GM18517 (cell line): ENCODE measurements around the gene KIF12.

Experiments used
- ATAC-seq: cut with Tn5 transposase; IDR thresholded peaks from one replicate; pipeline ENCODE4 v1.9.1; 2021; ENCODE audit warnings: mild to moderate bottlenecking, moderate library complexity; ENCODE audit not compliant: unreplicated experiment

The KIF12 gene

GRCh38 chr9:114123031-114123977 lies 24.2 kb upstream of the KIF12 start:
- ATAC-seq = no peak

- ATAC-seq = no peak
These were observed 23.3 kb upstream of the KIF12 start for GRCh38 chr9:114122136-114123027.

GRCh38 chr9:114121227-114122135 lies 22.4 kb upstream of the KIF12 start:
- ATAC-seq = no peak

GRCh38 chr9:114120192-114121014 lies 21.3 kb upstream of the KIF12 start:
- no peak for ATAC-seq

GRCh38 chr9:114119242-114120191 lies 20.4 kb upstream of the KIF12 start:
- ATAC-seq = no peak

GRCh38 chr9:114117996-114118830 lies 19.1 kb upstream of the KIF12 start:
- ATAC-seq = no peak

GRCh38 chr9:114117614-114117995 lies 18.5 kb upstream of the KIF12 start:
- no peak for ATAC-seq

- no peak for ATAC-seq
These were observed 17.1 kb upstream of the KIF12 start for GRCh38 chr9:114116126-114116747.

- no peak for ATAC-seq
These were observed 16.6 kb upstream of the KIF12 start for GRCh38 chr9:114115654-114116125.

- no peak for ATAC-seq
These were observed 15.3 kb upstream of the KIF12 start for GRCh38 chr9:114114364-114114763.

- ATAC-seq = no peak
These were observed 13.9 kb upstream of the KIF12 start for GRCh38 chr9:114112778-114113584.

- no peak for ATAC-seq
These were observed 13.2 kb upstream of the KIF12 start for GRCh38 chr9:114112325-114112724.

- ATAC-seq = no peak
These were observed 11.1 kb upstream of the KIF12 start for GRCh38 chr9:114110180-114110579.

GRCh38 chr9:114109124-114109523 lies 10.0 kb upstream of the KIF12 start:
- no peak for ATAC-seq

- no peak for ATAC-seq
These were observed 9.1 kb upstream of the KIF12 start for GRCh38 chr9:114108016-114108833.
